Spleen (tissue), 11 donors: Measurements from ENCODE around the gene RASSF7. TPM values are rescaled to one million over a fixed set of nuclear protein-coding genes. Genes with fewer than 3 reads are reported as not detected.
A peak's percentile ranks its signal among the peaks of the same experiment; 100 is the strongest.

Experiments used
- DNase-seq: peaks from one replicate; pipeline ENCODE4 v3.0.0-alpha.2; 2020
- H3K27ac ChIP-seq, 8 donors: fragments of 200-600 bp; sonication (generic) in 7 of 8; 1 replicate in 4 of 8; 2 replicates in 4 of 8; pipeline versions ENCODE4 v1.5.0 to v1.8.0; 2016 to 2021; ENCODE audit warnings: inconsistent platforms in 4 of 8, mild to moderate bottlenecking in 4 of 8, moderate library complexity in 1 of 8
- H3K27me3 ChIP-seq, 7 donors: fragments of 200-600 bp; sonication (generic) in 6 of 7; replicated peaks in 1 of 7; 1 replicate in 4 of 7; 2 replicates in 3 of 7; pipeline versions ENCODE4 v1.5.0 to v1.8.0; 2016 to 2021; ENCODE audit warnings: inconsistent platforms in 3 of 7, mild to moderate bottlenecking in 1 of 7
- H3K36me3 ChIP-seq, 6 donors: fragments of 200-600 bp; sonication (generic) in 5 of 6; 1 replicate in 4 of 6; 2 replicates in 2 of 6; pipeline versions ENCODE4 v1.5.0 to v1.8.0; 2016 to 2021; ENCODE audit warnings: inconsistent platforms in 2 of 6
- H3K4me1 ChIP-seq, 6 donors: fragments of 200-600 bp; sonication (generic) in 5 of 6; 1 replicate in 3 of 6; 2 replicates in 3 of 6; pipeline versions ENCODE4 v1.5.0 to v1.8.0; 2016 to 2021; ENCODE audit warnings: inconsistent platforms in 3 of 6
- H3K4me3 ChIP-seq, 8 donors: fragments of 200-600 bp; sonication (generic) in 7 of 8; 1 replicate in 4 of 8; 2 replicates in 4 of 8; pipeline versions ENCODE4 v1.5.0 to v1.8.0; 2016 to 2021; ENCODE audit warnings: inconsistent platforms in 4 of 8, mild to moderate bottlenecking in 4 of 8, moderate library complexity in 2 of 8
- H3K9me3 ChIP-seq, 8 donors: fragments of 200-600 bp; sonication (generic) in 7 of 8; 1 replicate in 4 of 8; 2 replicates in 4 of 8; pipeline versions ENCODE4 v1.5.0 to v1.8.0; 2016 to 2021; ENCODE audit warnings: inconsistent platforms in 4 of 8
- CTCF ChIP-seq, 11 experiments: fragments of 200-600 bp in 7 of 11; fragments of 450-650 bp in 4 of 11; sonication (generic) in 4 of 11; IDR thresholded peaks in 8 of 11; conservative IDR thresholded peaks in 3 of 11; 1 replicate in 7 of 11; 2 replicates in 4 of 11; pipeline versions ENCODE4 v1.4.0 to v1.8.0; 2016 to 2021; ENCODE audit warnings: antibody characterized with exemption in 11 of 11, inconsistent platforms in 4 of 11, mild to moderate bottlenecking in 1 of 11
- POLR2A ChIP-seq, 3 donors: fragments of 450-650 bp; IDR thresholded peaks; one replicate each; pipeline ENCODE4 v1.5.1; 2017; ENCODE audit warnings: antibody characterized with exemption in 3 of 3, mild to moderate bottlenecking in 1 of 3
- POLR2AphosphoS5 ChIP-seq, 3 donors: sonication (generic); formaldehyde crosslinking; IDR thresholded peaks; one replicate each; pipeline ENCODE4 v1.5.1; 2017; ENCODE audit warnings: antibody characterized with exemption in 3 of 3
- WGBS, 5 donors: extraction: QIAGEN DNeasy Blood & Tissue Kit in 3 of 5; methylation state at CpG; one replicate each; pipeline versions ENCODE4 v1.1.5 to v1.1.7; 2013 to 2018; 5-methylcytosine and 5-hydroxymethylcytosine counted together
- intact Hi-C: fragments of 100-400 bp; cut with DNase I; formaldehyde crosslinking; loops from one replicate; pipeline ENCODE4 v1.15.0; 2023; ENCODE audit warnings: low total_unique reads
- polyA plus RNA-seq, 3 donors: library from polyadenylated mRNA; stranded (reverse); fragments of 200-250 nt; gene quantifications; one replicate each; pipeline ENCODE4 v1.2.1, GENCODE V29; 2013
- total RNA-seq, 7 donors: library from RNA; depleted of rRNA in 3 of 7; stranded (reverse); fragments of >200 nt in 3 of 7; fragmentation: NEBNext Ultra II Directional in 4 of 7; extraction: Animal tissue kit (Norgen Biotek cat#: 25700) in 4 of 7; gene quantifications; one replicate each; pipeline versions ENCODE4 v1.1.0 to v1.2.1, GENCODE V29; 2016 to 2021
- donor health status: healthy with polysubstance abuse.
- donor health status: DM: no; HTN: no; CAD: no; lungs with moderate emphysema.
- donor health status: DM: no; HTN: no; CAD: no.
- donor health status: Bipolar disorder and iron deficiency.
- donor health status: healthy.
- donor health status: DM: no; HTN: no; CAD: no.
- donor health status: DM: yes; HTN: yes; CAD: no.

RASSF7 gene
- total and polyA plus RNA-seq, 10 donors: 8.3 to 39.6 (median 26.6) TPM

- no peak for DNase-seq
- Histone ChIP-seq H3K4me1 (peaks cover 8 to 49% (median 31%) of the 10 kb centered on the region in 6 donors), H3K27ac (peak overlapping the region in 5 of 8 donors; percentile 33 to 56 (median 49)), H3K9me3 (no peaks in the 10 kb centered on the region), H3K27me3 (no peaks in the 10 kb centered on the region), H3K36me3 (peaks cover 4 to 100% (median 93%) of the 10 kb centered on the region in 6 donors), H3K4me3 (no peak overlapping the region)
- TF ChIP-seq POLR2A (IDR thresholded peaks at IDR 0.05): no peak
- no peak for TF ChIP-seq CTCF (IDR thresholded peaks at IDR 0.05 in 8 of 11, conservative IDR thresholded peaks at IDR 0.05 in 3 of 11)
- no peak for TF ChIP-seq POLR2AphosphoS5 (IDR thresholded peaks at IDR 0.05)
- WGBS, 5 donors: 91 to 95% (median 95%) methylated on average over 7 to 28 of the region's 28 CpGs
- intact Hi-C loops: no loop called here
These were observed 48.6 kb downstream of the RASSF7 start for GRCh38 chr11:609341-609811.

- WGBS, 5 donors: 93 to 97% (median 96%) methylated on average over 9 to 18 of the region's 18 CpGs
- Histone ChIP-seq H3K4me1 (peaks cover 14 to 58% (median 40%) of the 10 kb centered on the region in 6 donors), H3K27ac (no peak overlapping the region), H3K36me3 (peaks cover 4 to 99% (median 90%) of the 10 kb centered on the region in 6 donors), H3K4me3 (no peak overlapping the region), H3K27me3 (no peaks in the 10 kb centered on the region), H3K9me3 (no peaks in the 10 kb centered on the region)
- TF ChIP-seq POLR2A (IDR thresholded peaks at IDR 0.05) (no peak), POLR2AphosphoS5 (IDR thresholded peaks at IDR 0.05) (peak in 1 of 3 donors; percentile 57), CTCF (IDR thresholded peaks at IDR 0.05 in 8 of 11, conservative IDR thresholded peaks at IDR 0.05 in 3 of 11) (no peak)
- intact Hi-C loops: no loop called here
- DNase-seq: no peak
These were observed 49.5 kb downstream of the RASSF7 start for GRCh38 chr11:610146-610801.

- Histone ChIP-seq H3K4me1 (peaks cover 18 to 64% (median 43%) of the 10 kb centered on the region in 6 donors), H3K9me3 (no peaks in the 10 kb centered on the region), H3K27ac (peak overlapping the region in 2 of 8 donors; percentile 18 to 98), H3K27me3 (no peaks in the 10 kb centered on the region), H3K4me3 (no peak overlapping the region), H3K36me3 (peaks cover 4 to 89% (median 80%) of the 10 kb centered on the region in 6 donors)
- intact Hi-C loops: no loop called here
- 85 to 91% (median 89%) methylated on average over 42 to 49 of the region's 49 CpGs for WGBS, 5 donors
- DNase-seq: no peak
- TF ChIP-seq POLR2AphosphoS5 (IDR thresholded peaks at IDR 0.05): peak; percentile 33 to 77 (median 45)
- TF ChIP-seq POLR2A (IDR thresholded peaks at IDR 0.05): no peak
- TF ChIP-seq CTCF (IDR thresholded peaks at IDR 0.05 in 8 of 11, conservative IDR thresholded peaks at IDR 0.05 in 3 of 11): no peak
These were observed 50.5 kb downstream of the RASSF7 start for GRCh38 chr11:611001-611996.
